Nephron (organoid): Measurements from ENCODE around the gene OR6P1.

Experiments used
- H3K27ac Mint-ChIP-seq, 3 experiments: 2 replicates each; pipeline ENCODE4 v1.8.0; 2020; ENCODE audit warnings: mixed read lengths in 3 of 3, mild to moderate bottlenecking in 2 of 3, moderate library complexity in 1 of 3
- H3K27me3 Mint-ChIP-seq: 2 replicates; pipeline ENCODE4 v1.8.0; 2021; ENCODE audit warnings: low read depth, mild to moderate bottlenecking, moderate library complexity, mixed read lengths
- H3K36me3 Mint-ChIP-seq: 2 replicates; pipeline ENCODE4 v1.8.0; 2020; ENCODE audit warnings: low read depth, mixed read lengths
- H3K4me1 Mint-ChIP-seq: 2 replicates; pipeline ENCODE4 v1.8.0; 2020; ENCODE audit warnings: mixed read lengths
- H3K4me3 Mint-ChIP-seq, 3 experiments: 2 replicates each; pipeline ENCODE4 v1.8.0; 2020; ENCODE audit warnings: mild to moderate bottlenecking in 3 of 3, mixed read lengths in 3 of 3, moderate library complexity in 2 of 3
- H3K9me3 Mint-ChIP-seq: 2 replicates; pipeline ENCODE4 v1.8.0; 2020; ENCODE audit warnings: mixed read lengths
- CTCF ChIP-seq, 3 experiments: fragments of 200-600 bp; sonication (generic); IDR thresholded peaks; one replicate each; pipeline ENCODE4 v1.5.0; 2021; ENCODE audit warnings: antibody characterized with exemption in 3 of 3; ENCODE audit not compliant: unreplicated experiment in 3 of 3

Gene OR6P1

GRCh38 chr1:158534496-158534895 lies 35.9 kb downstream of the OR6P1 start:
- Mint-ChIP-seq H3K4me3 (no peak overlapping the region), H3K9me3 (peaks cover 6% of the 10 kb centered on the region), H3K36me3 (no peaks in the 10 kb centered on the region), H3K4me1 (peaks cover 8% of the 10 kb centered on the region), H3K27ac (peak overlapping the region in 2 of 3 experiments; percentile 2 to 77), H3K27me3 (no peaks in the 10 kb centered on the region)
- TF ChIP-seq CTCF (IDR thresholded peaks at IDR 0.05; ENCODE audit: unreplicated experiment in 3 of 3), result no peak

- Mint-ChIP-seq H3K4me3 (no peak overlapping the region), H3K27me3 (no peaks in the 10 kb centered on the region), H3K36me3 (no peaks in the 10 kb centered on the region), H3K27ac (no peak overlapping the region), H3K9me3 (peaks cover 41% of the 10 kb centered on the region), H3K4me1 (no peaks in the 10 kb centered on the region)
- TF ChIP-seq CTCF (IDR thresholded peaks at IDR 0.05; ENCODE audit: unreplicated experiment in 3 of 3), result no peak
Observed at GRCh38 chr1:158527190-158527815, 43.1 kb downstream of the OR6P1 start.

- Mint-ChIP-seq H3K4me1 (peaks cover 8% of the 10 kb centered on the region), H3K27ac (no peak overlapping the region), H3K36me3 (no peaks in the 10 kb centered on the region), H3K27me3 (no peaks in the 10 kb centered on the region), H3K9me3 (peaks cover 18% of the 10 kb centered on the region), H3K4me3 (no peak overlapping the region)
- TF ChIP-seq CTCF (IDR thresholded peaks at IDR 0.05; ENCODE audit: unreplicated experiment in 3 of 3), result no peak
Observed at GRCh38 chr1:158521666-158522058, 48.7 kb downstream of the OR6P1 start.

GRCh38 chr1:158520955-158521665 lies 49.3 kb downstream of the OR6P1 start:
- no peaks in the 10 kb centered on the region for H3K36me3 Mint-ChIP-seq
- no peak for TF ChIP-seq CTCF (IDR thresholded peaks at IDR 0.05; ENCODE audit: unreplicated experiment in 3 of 3)
- H3K27ac Mint-ChIP-seq, result no peak overlapping the region
- H3K4me3 Mint-ChIP-seq, result no peak overlapping the region
- H3K4me1 Mint-ChIP-seq, result peaks cover 8% of the 10 kb centered on the region
- H3K9me3 Mint-ChIP-seq, result peaks cover 12% of the 10 kb centered on the region
- no peaks in the 10 kb centered on the region for H3K27me3 Mint-ChIP-seq

- Mint-ChIP-seq H3K27me3 (no peaks in the 10 kb centered on the region), H3K4me1 (peaks cover 8% of the 10 kb centered on the region), H3K9me3 (peaks cover 10% of the 10 kb centered on the region), H3K36me3 (no peaks in the 10 kb centered on the region), H3K27ac (peak overlapping the region in 1 of 3 experiments; percentile 27), H3K4me3 (no peak overlapping the region)
- TF ChIP-seq CTCF (IDR thresholded peaks at IDR 0.05; ENCODE audit: unreplicated experiment in 3 of 3), result no peak
Observed at GRCh38 chr1:158520021-158520420, 50.4 kb downstream of the OR6P1 start.

GRCh38 chr1:158516966-158517365 lies 53.4 kb downstream of the OR6P1 start:
- H3K36me3 Mint-ChIP-seq, result no peaks in the 10 kb centered on the region
- peaks cover 8% of the 10 kb centered on the region for H3K4me1 Mint-ChIP-seq
- H3K9me3 Mint-ChIP-seq, result no peaks in the 10 kb centered on the region
- H3K27ac Mint-ChIP-seq, result no peak overlapping the region
- H3K27me3 Mint-ChIP-seq, result no peaks in the 10 kb centered on the region
- no peak for TF ChIP-seq CTCF (IDR thresholded peaks at IDR 0.05; ENCODE audit: unreplicated experiment in 3 of 3)
- no peak overlapping the region for H3K4me3 Mint-ChIP-seq
